DMS153 treated with DMSO at 0.1 percent for 48 hours (cell line): Measurements from ENCODE around the gene ARMC12.

Source experiments
- DNase-seq: peaks from one replicate; lab custom pipeline; 2025; ENCODE audit not compliant: unreplicated experiment; lab: John Stamatoyannopoulos, UW

Gene ARMC12

DNA sequence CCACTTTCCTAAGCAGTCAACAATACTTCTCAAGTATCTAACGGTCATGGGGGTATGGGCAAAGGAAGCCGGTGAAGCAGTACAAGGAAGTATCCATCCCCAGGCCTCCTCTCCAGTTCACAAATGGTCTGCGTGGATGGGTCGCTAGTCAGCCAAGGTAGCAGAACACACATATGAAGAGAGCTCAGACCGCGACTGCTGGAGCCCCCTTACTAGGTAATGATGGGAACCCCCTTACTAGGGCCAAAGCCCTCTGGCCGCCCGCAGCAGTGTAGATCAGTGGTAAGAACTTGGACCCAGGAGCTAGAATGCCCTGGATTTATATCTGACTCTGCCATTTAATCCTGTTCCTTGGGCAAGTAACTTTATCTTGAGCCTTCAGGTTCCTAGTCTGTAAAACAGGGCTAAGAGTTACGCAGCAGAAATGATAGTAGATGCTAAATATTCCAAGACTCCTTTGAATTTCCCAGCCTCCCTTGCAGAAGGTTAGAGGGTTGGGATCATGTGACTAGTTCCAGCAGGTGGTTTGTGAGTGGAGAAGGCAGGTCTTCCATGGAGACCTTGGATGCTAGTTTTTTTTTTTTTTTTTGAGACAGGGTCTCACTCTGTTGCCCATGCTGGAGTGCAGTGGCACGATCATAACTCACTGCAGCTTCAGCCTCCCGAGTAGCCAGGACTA, 37.4 kb downstream of the ARMC12 start:
- no peak for DNase-seq

DNA sequence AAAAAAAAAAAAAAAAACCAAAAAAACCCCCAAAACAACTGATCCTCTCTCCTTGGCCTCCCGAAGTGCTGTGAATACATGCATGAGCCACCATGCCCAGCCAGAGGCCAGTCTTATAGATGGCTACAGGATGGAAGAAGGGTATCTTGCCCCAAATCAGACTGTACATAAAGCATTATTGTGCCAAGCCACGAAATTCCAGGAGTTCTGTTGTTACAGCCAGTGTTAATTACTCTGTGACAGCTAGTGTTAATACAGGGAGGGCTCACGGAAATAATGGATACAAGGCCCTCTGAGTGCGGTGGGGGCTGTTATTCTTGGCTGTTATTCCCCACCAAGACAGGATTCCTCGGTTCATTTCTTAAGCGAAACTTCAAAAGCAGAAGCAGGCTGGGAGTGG, 38.2 kb downstream of the ARMC12 start:
- no peak for DNase-seq

DNA sequence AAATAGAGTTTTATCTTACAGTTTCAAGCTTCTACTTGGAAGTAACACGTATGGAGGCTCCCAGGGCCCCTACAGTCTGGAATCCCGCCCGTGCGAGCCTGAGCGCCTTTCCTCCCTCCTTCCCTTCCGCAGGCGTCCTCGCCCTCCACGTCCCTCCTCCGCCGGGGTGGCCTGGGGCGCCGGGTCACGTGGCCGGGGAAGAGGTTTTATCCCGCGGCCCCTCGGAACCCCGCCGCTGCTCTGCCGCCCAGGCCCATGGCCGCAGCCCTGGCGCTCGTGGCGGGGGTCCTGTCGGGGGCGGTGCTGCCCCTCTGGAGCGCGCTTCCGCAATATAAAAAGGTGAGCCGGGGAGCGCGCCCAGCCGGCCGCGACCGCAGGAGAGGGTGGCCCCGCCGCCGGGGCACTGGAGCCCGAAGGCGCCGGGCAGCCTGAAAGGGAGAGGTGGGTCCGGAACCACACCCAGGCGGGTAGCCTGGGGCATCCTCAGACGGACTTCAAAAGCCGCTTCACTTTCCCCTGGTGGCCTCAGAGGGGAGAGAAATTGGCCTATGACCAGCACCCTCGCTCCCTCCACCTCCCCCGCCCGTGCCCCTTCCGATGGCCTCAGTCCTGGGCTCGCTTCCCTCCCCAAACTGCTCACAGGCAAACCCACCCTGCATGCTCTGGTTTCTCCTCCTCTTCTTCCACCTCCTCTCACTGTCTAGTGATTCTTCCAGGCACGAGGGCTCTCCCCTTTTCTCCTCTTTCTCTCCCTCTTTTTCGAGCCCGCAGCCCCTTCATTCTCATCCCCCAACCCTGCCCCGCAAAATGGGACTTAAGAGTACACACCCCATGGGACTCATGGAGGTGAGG, 39.8 kb downstream of the ARMC12 start, which contains the start of gene CLPSL2:
CLPSL2 (plus strand) TSS at position 235 of the 852 bp plus-strand sequence; CDS start at position 256, 21 bp downstream.
- DNase-seq, result no peak

DNA sequence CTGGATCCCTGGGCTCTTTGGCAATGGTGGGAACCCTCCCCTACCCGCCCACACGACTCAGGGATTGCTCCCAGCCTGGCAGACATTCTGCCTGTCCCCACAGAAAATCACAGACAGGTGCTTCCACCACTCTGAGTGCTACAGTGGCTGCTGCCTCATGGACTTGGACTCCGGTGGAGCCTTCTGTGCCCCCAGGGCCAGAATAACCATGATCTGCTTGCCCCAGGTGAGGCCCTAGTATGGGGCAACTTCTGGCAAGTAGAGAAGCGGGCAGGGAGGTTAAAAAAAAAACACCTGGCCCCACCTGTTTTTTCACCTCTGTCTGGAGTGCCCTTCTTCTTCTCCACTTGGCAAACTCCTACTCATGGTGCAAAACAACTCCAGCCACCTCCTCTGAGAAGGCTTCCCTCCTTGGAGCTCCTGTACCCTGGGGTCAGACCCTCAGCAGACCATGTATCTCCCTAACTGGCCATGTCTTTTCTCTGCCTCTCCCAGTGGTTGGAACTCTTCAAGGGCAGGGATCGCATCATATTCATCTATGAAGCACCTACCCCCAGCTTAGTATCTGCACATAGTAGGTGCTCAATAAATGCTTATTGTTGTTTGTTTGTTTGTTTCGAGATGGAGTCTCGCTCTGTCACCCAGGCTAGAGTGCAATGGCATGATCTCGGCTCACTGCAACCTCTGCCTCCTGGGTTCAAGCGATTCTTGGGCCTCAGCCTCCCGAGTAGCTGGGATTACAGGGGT, 40.7 kb downstream of the ARMC12 start:
- DNase-seq, result no peak

DNA sequence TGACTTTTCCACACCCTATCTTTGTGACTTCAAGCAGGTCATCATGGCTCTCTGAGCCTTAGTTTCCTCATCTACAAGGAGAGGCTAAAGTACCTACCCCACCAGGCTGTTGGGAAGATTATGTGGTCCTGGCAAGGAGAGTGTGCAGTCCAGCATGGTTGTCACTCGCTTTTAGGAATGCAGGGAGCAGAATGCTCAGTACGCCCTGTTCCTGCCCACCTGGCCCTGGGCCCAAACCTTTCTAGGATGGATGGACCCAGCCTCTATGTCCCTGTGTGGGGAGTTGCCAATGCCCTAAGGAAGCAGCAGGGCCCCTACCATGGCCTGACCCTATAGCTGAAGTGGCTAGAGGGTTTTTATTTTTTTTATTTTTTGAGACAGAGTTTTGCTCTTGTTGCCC, 41.6 kb downstream of the ARMC12 start:
- DNase-seq, result no peak

DNA sequence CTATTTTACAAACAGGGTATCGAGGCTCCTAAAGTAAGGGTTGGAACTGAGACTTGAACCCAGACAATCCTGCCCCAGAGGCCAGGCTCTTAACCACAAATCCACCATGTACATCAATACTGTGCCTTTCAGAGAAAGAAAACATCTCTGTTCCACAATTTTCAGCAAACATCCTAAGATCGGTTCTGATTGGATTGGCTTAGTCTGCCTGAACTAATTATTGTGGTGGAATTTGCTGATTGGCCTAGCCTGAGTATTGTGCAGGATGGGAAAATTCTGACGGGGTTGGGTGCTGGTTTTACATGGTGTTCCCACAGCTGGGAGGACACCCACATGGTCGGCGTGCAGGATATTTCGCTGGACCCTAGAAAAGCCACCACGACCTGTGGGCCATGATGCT, 43.9 kb downstream of the ARMC12 start, which contains the start of gene CLPSL1:
CLPSL1 (plus strand) TSS at position 301 of the 400 bp plus-strand sequence; CDS start at position 393, 92 bp downstream.
- no peak for DNase-seq

DNA sequence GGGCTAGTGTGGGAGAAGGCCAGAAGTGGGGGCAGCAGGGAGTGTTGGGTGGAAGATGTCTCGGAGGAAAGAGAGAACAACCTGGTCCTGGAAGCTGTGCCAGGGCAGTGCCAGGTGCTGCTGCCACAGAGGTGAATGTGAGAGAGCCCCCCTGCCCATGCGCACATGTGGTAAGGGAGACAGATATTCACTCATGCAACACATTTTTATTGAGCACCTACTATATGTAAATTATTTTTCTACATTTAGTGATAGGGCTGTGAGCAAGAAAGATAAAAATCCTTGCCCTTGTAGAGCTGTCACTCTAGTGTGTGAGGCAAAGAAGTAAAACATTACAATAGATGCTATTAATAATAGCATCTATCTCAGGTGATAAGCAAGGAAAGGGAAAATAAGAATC, 44.5 kb downstream of the ARMC12 start:
- no peak for DNase-seq

DNA sequence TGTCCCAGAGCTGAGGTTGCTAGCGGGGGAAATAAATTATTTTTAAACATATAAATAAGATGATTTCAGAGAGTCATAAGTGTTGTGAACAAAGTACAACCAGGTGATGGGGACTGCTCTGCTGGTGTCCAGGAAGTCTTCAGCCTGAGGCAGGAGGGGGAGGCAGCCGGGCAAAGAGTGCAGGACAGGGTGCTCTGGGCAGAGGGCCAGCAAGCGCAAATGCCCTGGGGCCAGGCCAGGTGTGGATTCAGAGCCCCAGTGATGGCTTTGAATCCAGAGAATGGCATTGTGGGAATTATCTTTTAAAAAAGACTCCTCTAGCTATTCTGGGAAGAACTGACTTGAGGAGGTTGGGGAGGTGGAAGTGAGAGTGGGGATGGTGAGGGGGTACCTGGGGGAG, 45.6 kb downstream of the ARMC12 start:
- no peak for DNase-seq

DNA sequence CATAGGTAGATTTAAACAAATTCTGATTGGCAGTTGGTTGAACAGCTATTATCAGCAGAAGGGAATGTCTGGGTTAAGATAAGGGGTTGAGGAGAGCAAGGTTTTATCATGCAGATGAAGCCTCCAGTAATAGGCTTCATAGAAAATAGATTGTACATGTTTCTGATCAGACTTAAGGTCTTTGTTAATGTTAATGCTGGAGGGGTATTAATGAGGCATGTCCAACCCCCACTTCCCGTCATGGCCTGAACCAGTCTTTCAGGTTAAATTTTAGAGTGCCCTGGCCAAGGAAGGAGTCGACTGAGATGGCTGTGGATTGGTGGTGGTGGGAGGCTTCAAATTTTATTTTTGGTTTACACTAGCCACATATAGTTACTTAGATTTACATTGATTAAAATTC, 47.4 kb downstream of the ARMC12 start:
- DNase-seq, result no peak

DNA sequence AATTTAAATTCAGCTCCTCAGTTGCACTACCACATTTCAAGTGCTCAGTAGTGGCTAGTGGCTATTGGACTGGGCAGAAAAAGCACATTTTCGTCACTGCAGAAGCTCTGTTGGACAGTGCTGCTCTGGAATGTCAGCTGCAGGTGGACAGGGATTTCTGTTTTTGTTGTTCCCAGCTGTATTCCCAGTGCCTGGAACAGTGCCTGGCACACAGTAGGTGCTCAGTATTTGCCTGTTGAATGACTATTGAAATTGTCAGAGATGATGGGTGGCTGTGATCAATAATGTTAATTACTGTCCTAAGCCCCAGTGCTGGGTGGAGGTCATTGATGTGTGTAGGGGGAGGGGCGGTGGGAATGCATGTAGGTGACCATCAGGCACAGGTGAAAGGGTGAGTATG, 49.4 kb downstream of the ARMC12 start:
- DNase-seq, result no peak

DNA sequence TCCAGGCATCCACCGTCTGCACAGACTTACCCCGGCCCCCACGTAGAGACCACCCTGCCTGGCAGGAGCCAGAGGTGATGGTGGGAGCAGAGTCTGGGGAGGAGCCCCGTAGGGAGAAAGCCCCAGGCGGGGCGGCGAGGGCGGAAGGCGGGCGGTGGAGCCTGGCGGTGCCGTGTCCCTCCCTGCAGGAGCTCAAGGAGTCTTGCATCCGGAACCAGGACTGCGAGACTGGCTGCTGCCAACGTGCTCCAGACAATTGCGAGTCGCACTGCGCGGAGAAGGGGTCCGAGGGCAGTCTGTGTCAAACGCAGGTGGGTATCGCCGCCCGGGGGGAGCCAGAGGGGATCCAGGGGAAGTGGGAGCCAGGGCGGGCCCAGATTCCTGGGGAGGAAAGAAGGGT, 50.0 kb downstream of the ARMC12 start:
- no peak for DNase-seq

DNA sequence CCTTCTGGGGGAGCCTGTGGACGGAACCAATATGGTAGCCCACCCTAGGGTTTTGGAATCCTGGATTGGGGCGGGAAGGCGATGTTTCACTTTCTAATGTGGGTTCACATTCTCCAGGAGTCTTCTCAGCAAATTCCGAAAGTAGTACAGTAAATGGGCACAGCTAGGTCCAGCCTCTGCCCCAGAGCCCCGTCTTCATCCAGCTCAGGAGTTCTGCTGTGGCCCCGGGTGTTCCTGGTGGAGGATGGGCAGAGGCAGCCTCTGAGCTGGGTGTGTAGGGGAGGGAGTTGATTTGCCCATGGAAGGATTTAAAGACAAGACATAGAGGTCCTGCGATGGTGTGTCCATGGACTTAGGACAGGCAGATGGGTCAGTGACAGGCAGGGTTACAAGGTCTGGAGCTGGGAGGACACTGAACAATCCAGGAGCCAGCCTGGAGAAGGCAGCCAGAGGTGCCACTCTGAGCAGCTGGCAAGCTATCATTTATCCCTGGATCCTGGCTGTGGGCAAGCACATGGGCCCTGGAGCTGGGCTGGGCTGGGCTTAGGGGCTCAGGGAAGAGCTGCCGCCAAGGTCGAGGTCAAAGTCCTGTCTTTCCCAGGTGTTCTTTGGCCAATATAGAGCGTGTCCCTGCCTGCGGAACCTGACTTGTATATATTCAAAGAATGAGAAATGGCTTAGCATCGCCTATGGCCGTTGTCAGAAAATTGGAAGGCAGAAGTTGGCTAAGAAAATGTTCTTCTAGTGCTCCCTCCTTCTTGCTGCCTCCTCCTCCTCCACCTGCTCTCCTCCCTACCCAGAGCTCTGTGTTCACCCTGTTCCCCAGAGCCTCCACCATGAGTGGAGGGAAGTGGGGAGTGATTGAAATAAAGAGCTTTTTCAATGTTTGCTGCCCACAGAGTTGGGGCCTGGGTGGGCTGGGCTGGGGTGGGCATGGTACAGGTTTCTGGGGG, 50.7 kb downstream of the ARMC12 start:
- DNase-seq, result no peak

DNA sequence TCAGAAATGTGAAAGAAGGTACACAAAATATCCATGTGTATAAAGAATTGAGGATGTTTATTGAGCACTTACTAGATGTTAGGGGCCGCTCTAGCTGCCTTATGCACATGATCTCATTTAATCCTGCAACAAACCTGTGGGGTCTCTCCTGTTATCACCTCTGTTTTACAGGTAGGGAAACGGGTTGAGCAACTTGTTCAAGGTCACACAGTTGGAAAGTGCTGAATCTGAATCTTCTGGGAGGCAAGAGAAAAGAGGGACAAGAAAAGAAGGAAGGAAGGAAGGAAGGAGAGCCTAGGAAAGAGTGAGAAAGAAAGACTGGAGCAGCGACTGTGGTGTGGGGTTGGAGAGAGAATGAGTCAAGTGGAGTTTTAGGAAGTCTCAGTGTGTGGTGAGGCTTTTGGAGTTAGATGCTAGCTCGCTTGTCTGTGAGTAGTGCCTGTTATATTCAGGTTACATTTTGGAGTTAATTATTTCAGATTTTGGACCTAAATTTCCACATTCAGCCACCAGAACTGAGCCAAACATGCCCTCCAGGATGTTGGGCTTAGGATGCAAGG, 51.7 kb downstream of the ARMC12 start:
- no peak for DNase-seq

DNA sequence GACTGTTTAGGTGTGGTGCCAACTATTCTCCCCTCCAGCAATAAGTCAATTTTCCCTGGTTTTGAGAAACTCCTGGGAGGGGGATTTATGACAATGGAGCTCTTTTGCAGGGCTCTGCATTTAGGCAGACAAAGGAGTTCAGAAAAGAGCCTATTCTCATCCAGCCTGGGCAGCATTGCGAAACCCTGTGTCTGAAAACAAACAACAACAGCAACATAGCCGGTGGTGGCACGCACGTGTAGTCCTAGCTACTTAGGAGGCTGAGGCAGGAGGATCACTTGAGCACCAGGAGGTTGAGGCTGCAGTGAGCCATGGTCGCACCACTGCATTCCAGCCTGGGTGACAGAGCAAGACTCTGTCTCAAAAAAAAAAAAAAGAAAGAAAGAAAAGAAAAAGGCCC, 53.9 kb downstream of the ARMC12 start:
- no peak for DNase-seq

DNA sequence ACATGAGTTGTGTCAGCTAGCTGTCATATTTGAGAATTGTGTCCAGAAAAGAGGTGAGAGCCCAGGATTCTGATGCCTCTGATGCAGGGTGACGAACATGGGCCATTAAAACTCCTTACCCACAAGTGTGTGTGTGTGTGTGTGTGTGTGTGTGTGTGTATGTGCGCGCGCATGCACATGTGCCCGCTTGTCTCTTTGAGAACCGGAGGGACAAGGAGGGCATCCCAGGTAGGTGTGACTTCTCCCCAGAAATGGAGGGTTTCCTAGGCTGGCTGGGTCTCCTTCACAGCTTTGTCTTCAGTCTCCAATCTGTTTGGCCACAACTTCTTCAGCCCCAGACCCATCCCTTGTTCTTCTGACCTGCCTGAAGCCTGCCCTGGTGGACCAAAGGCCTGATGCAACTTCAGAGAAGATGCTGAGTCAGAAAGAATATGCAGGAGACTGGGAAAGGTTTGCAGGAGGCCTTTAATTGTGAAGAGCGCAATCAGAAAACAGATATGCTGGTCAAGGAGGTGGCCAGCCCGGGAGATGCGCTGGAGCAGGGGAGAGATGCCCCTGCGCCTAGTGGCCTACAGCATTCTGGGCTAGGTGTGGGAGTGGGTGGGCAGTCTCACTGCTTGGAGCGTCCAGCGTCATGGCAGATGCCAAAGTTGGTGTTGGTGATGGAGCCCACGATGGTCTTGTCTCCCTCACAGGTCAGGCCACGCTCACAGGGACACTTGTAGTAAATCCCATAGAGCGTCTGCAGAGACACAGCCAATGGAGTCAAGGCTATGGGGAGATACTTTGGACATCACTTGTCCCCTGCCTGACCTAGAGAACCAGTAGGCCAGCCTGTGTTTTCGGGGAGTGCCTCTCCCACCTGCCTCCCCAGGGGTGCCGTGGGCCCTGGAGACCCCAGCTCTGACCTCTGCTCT, 58.0 kb downstream of the ARMC12 start:
- no peak for DNase-seq

DNA sequence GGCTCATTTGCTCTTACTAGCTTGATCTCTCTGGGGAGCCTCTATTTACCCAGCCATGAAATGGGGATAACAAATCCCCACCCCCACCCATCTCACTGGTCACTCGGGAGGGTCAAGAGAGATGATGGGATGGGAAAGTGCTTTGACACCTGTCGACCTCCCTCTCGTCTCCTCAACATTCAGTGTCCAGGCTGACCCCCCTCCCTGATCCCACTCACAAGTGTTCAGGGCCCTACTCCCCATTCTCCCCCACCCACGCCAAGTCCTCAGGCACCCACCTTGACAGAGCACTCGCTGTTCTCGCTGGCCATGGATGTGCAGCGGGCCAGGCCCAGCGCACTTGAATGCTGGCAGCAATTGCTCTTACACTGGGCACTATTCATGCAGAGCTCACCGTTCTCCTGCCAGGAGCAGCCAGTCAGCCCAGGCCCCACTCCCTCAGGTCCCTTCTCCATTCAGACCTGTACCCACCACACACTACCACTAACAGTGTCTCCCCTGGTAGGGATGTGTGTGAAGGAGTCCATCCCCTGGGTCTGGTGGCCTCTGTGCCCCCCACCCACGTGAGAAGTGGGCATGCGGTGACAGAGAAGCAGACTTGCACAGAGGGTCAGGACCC, 58.7 kb downstream of the ARMC12 start:
- no peak for DNase-seq

DNA sequence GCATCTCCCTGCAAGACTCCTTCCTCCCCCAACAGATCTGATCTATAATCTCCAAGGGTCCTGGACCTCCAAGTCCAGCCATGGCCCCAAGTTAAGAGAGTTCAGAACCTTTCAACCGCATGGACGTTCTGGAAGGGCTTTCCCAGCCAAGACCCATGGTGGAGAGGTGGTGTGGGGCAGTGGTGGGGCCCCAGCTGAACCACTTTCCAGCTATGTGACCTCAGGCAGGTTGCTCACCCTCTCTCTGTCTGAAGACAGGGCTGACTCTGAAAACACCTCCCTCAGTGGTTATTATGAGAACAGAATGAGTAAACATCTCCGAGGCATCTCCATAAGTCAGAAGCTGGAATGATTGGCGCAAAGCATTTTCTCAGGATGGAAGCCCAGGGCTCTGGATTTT, 59.4 kb downstream of the ARMC12 start:
- no peak for DNase-seq

DNA sequence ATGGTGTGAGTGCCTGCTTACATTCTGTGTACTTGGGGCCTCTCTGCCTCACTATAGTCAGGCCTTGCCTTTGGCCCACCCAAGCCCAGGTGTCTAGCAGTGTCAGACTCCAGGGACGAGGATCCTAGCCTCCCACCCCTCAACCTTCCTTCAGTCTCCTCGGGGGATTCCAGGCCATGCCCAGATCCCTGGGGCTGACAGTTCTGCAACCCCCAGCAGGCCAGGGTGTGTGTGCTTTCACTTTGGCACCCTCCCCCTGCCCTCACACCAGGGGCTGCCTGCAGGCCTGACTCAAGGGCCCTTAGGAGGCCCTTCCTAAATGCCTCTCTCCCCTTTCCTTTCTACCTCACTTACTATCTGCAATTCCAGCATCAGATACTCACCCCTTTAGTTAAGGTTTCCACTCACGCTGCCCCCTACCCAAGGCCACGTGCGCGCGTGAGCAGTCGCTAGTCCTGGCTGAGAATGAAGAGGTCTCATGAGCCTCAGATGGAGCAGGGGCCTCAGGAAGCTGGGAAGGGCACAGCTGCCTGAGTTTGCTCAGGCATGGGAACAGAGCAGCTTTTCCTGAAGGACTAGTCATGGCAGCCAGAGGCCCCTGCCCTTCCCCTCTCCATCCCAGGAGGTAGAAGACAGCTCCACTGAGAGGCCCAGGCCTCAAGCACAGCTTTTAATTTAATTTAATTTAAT, 61.1 kb downstream of the ARMC12 start:
- no peak for DNase-seq
